HL-60/S4 treated with phorbol 12-myristate 13-acetate at 8.2 ng/mL for 4 days and 3 days (cell line): ENCODE results near the gene ENDOU.
"Not testable (repeated sequence)": the region's sequence is repeated elsewhere in the genome, so short reads cannot be mapped to it uniquely, and the experiment has no call there.

Experiments used
- in situ Hi-C: fragments of 300-500 bp; cut with MboI; formaldehyde crosslinking; loops from 2 replicates; pipeline ENCODE4 v1.15.0; 2022; ENCODE audit warnings: low sequenced_read_pairs

Gene ENDOU

DNA sequence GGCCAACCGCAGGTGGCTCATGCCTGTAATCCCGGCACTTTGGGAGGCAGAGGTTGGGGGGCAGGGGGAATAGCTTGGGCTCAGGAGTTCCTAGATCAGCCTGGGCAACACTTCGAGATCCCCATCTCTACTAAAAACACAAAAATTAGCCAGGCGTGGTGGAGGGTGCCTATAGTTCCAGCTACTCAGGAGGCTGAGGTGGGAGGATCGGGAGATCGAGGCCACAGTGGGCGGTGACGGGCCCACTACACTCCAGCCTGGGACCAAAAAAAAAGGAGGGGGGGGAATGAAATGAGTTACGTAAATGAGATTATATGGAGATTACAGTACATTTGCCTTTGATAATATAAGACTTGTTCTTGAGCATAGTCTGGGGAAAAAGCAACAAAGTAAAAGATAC, 20.6 kb downstream of the ENDOU start:
- in situ Hi-C loops: no loop called here

- in situ Hi-C loops: no loop called here
Measured at GRCh38 chr12:47700263-47700662, 25.0 kb downstream of the ENDOU start.

DNA sequence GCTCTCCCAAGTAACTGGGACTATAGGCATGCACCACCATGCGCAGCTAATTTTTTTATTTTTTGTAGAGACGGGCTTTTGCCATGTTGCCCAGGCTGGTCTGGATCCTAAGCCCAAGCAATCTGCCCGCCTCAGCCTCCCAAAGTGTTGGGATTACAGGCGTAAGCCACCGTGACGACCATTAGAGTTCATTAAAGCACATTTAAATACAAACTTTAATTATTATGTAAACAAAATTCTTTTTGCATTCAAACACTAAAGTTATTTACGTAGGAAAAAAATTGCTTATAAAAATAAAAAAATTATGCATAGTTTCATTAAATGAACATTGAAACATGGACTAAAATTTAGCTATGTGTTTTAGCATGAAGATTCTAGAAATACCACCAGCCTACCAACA, 26.7 kb downstream of the ENDOU start:
- in situ Hi-C loops: no loop called here

DNA sequence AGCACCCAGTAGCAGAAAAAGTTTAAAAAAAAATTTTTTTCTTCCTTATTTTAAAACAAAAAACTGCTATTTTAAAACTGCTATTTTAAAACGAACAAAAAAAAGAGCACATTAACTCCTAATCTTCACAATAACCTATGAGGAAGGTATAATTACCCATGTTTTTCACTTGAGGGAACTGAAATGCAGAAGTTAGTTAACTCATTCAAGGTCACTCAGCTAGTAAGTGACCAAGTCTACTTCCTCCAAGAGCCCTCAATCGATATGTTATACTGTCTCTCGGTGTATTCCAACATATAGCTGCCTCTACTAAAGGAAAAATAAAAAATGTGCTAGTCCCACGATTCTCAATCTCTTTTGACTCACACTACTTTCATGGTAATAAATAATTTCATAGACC, 27.2 kb downstream of the ENDOU start:
- in situ Hi-C loops: no loop called here

DNA sequence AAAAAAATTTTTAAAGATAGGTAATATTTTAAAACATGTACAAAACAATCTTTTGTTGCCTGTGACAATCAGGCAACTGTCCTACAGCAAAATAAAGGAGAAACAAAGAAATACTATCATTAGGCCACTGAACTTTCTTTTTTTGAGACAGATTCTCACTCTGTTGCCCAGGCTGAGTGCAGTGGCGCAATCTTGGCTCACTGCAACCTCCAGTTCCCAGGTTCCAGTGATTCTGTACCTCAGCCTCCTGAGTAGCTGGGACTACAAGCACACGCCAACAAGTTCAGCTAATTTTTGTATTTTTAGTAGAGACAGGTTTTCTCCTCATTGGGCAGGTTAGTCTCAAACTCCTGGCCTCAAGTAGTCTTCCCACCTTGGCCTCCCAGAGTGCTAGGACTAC, 36.1 kb downstream of the ENDOU start:
- in situ Hi-C loops: no loop called here

- in situ Hi-C loops: no loop called here
Measured at GRCh38 chr12:47687636-47688035, 37.7 kb downstream of the ENDOU start.

DNA sequence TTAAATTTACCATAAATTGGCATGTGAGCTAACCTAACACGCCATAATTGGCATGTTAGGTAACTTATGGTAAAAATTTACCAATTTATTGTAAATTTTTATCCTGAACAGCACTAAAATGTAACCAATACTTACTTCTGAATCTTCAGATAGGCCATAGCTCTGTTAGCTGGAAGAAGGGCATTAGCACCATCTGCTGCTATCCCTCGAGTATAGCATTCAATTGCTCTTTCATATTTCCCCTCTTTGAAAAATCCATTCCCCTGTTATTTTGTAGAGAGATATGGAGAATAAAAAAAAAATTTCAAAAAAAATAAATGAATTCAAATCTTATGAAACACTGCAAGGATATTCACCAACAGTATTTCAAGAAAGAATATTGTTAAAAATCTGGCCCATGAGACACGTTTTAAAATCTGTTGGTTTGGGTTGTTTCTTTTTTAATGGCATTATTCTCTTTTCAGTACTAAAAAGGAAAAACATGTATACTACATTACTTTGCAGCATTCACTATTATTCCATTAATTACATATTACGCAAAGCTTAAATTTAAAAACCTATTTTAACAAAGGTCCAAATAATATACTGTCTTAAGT, 38.5 kb downstream of the ENDOU start:
- in situ Hi-C loops: no loop called here

DNA sequence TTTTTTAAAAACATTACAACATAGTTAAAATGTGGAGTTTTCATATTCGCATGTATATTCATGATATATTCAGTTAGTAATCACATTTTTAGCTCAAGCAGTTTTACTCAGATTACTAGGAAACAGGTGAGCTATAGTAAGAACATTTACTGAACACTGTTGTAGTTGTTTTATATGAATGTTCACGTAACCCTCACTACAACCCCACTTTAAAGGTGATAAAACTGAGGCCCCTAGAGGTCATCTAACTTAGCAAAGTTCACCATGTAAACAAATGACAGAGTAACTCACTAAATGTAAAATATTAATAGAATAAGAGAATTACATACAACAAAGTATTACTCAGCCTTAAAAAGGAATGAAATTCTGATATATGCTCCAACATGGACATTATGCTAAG, 45.5 kb downstream of the ENDOU start:
- in situ Hi-C loops: no loop called here

GRCh38 chr12:47672068-47672467, 53.2 kb downstream of the ENDOU start:
- in situ Hi-C loops: no loop called here

DNA sequence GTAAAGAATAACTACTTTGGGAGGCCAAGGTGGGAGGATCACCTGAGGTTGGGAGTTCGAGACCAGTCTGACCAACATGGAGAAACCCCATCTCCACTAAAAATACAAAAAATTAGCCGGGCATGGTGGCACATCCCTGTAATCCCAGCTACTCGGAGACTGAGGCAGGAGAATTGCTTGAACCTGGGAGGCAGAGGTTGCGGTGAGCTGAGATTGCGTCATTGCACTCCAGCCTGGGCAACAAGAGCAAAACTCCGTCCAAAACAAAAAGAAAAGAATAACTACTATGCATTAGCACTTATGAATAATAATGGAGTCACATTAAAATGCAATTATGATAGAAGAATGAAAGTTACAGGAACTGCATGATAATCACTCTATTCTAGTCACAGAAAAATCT, 57.4 kb downstream of the ENDOU start:
- in situ Hi-C loops: not testable (repeated sequence)
